ENCODE data around the gene APOD. TPM values are rescaled to one million over a fixed set of nuclear protein-coding genes. Genes with fewer than 3 reads are reported as not detected.

APOD gene
- total and polyA plus RNA-seq, 9 of the 15 experiments (the other 6 are each of a cell fraction or from before 2014, with no cell fraction given): 0.18 to 0.50 (median 0.35) TPM; not detected in 1

GRCh38 chr3:195524171-195524896 lies 59.4 kb downstream of the APOD start:
- DNase-seq (ENCODE audit: extremely low read depth in 1 of 4, low spot score in 3 of 4) (no peak), ATAC-seq (no peak), FAIRE-seq (no peak)
- no peak overlapping the region for H3K9ac ChIP-seq (ENCODE audit: insufficient read depth in 1 of 2, low read depth in 2 of 2, low read length in 2 of 2)
- BruUV-seq (replicated peaks): no TSS peak
- peaks cover 2% of the 10 kb centered on the region; the same call in 1 of the 3 replicates for H3K79me2 ChIP-seq (ENCODE audit: control insufficient read depth, insufficient read depth, low read length)
- WGBS (ENCODE audit: insufficient coverage, low coverage, missing lambda C conversion rate): 86% methylated on average over 11 of the region's 14 CpGs
- no peak overlapping the region for H3K4me3 ChIP-seq
- ChIA-PET CTCF (ENCODE audit: low intra/inter-chr PET ratio) (interaction anchor here (4.9 kb wide), 1 partner anchor 253 kb away, joined by 112 read pairs; the partner anchor contains the start of gene XXYLT1), POLR2A (interaction anchor here (0.8 to 1.3 kb wide), 2 partner anchors 251 to 253 kb away, joined by 3 to 4 read pairs; partner anchors contain the start of gene XXYLT1)
- H3K4me2 ChIP-seq (ENCODE audit: insufficient read depth, low read length): no peak overlapping the region
- no peak overlapping the region for H3K27ac ChIP-seq (ENCODE audit: extremely low read depth, low read depth, low read length)
- H3K9me3 ChIP-seq (replicated peaks; ENCODE audit: control insufficient read depth, insufficient read depth, low read depth, low read length): no peaks in the 10 kb centered on the region
- no peaks in the 10 kb centered on the region for H4K20me1 ChIP-seq (replicated peaks; ENCODE audit: control insufficient read depth, insufficient read depth, low read length)
- no peak overlapping the region for H2AFZ ChIP-seq (ENCODE audit: low read depth, low read length)
- peaks cover 37% of the 10 kb centered on the region; the same call in 2 of the 3 replicates for H3K36me3 ChIP-seq (ENCODE audit: control insufficient read depth, insufficient read depth, low read length)
- in situ Hi-C loops (cut with MboI): loop anchor here (5.0 to 10.0 kb wide), 2 partner anchors 252 to 840 kb away; partner anchors contain the start of genes FAM43A and XXYLT1
- H3K4me1 ChIP-seq (replicated peaks in 1 of 2; ENCODE audit: control insufficient read depth in 2 of 2, insufficient read depth in 2 of 2, low read length in 2 of 2): peaks cover 4 to 5% of the 10 kb centered on the region in 2 experiments; a peak in 1 of 5 replicates
- no peaks in the 10 kb centered on the region for H3K27me3 ChIP-seq (ENCODE audit: control insufficient read depth in 2 of 2, insufficient read depth in 2 of 2, low read length in 2 of 2)
- no peaks in the 10 kb centered on the region for H3K9me1 ChIP-seq (ENCODE audit: control insufficient read depth, insufficient read depth, low read length)
- intact Hi-C loops (cut with micrococcal nuclease): loop anchor here (10.0 kb wide), 1 partner anchor 80 kb away; the partner anchor contains the start of gene ACAP2
- TF ChIP-seq, protein P1, sequence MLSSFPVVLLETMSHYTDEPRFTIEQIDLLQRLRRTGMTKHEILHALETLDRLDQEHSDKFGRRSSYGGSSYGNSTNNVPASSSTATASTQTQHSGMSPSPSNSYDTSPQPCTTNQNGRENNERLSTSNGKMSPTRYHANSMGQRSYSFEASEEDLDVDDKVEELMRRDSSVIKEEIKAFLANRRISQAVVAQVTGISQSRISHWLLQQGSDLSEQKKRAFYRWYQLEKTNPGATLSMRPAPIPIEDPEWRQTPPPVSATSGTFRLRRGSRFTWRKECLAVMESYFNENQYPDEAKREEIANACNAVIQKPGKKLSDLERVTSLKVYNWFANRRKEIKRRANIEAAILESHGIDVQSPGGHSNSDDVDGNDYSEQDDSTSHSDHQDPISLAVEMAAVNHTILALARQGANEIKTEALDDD (IDR thresholded peaks at IDR 0.05): no peak
- TF ChIP-seq CHD7 (IDR thresholded peaks at IDR 0.05; ENCODE audit: low read depth, low read length) (no peak), ZNF239 (CRISPR knock-in tag; IDR thresholded peaks at IDR 0.05) (no peak), ELF1 (tag; IDR thresholded peaks at IDR 0.05) (no peak), ZNF561 (CRISPR knock-in tag; conservative IDR thresholded peaks at IDR 0.05) (no peak)
- TF ChIP-seq, protein P2, sequence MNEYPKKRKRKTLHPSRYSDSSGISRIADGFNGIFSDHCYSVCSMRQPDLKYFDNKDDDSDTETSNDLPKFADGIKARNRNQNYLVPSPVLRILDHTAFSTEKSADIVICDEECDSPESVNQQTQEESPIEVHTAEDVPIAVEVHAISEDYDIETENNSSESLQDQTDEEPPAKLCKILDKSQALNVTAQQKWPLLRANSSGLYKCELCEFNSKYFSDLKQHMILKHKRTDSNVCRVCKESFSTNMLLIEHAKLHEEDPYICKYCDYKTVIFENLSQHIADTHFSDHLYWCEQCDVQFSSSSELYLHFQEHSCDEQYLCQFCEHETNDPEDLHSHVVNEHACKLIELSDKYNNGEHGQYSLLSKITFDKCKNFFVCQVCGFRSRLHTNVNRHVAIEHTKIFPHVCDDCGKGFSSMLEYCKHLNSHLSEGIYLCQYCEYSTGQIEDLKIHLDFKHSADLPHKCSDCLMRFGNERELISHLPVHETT (CRISPR knock-in tag; conservative IDR thresholded peaks at IDR 0.05 in 1 of 2, IDR thresholded peaks at IDR 0.05 in 1 of 2): no peak
